Ramos (cell line): ENCODE measurements around the gene ANP32A.

Source experiments
- in situ Hi-C: fragments of 300-500 bp; cut with MboI; formaldehyde crosslinking; loops from one replicate; pipeline ENCODE4 v1.14.3; 2022; ENCODE audit warnings: low sequenced_read_pairs; ENCODE audit not compliant: unreplicated experiment

The ANP32A gene

GRCh38 chr15:68821190-68821840, 620 bp upstream of the ANP32A start:
- in situ Hi-C loops, result no loop called here

GRCh38 chr15:68819495-68820294, 1.0 kb downstream of the ANP32A start:
- in situ Hi-C loops, result no loop called here

GRCh38 chr15:68818769-68819494, 1.8 kb downstream of the ANP32A start:
- in situ Hi-C loops, result no loop called here

- in situ Hi-C loops, result no loop called here
Observed at GRCh38 chr15:68818066-68818768, 2.5 kb downstream of the ANP32A start.

- in situ Hi-C loops, result no loop called here
Observed at GRCh38 chr15:68817304-68818065, 3.2 kb downstream of the ANP32A start.

GRCh38 chr15:68816795-68817303, 3.8 kb downstream of the ANP32A start:
- in situ Hi-C loops, result no loop called here

GRCh38 chr15:68816158-68816557, 4.5 kb downstream of the ANP32A start:
- in situ Hi-C loops, result no loop called here

GRCh38 chr15:68815598-68815997, 5.1 kb downstream of the ANP32A start:
- in situ Hi-C loops, result no loop called here

GRCh38 chr15:68814596-68814995, 6.1 kb downstream of the ANP32A start:
- in situ Hi-C loops, result no loop called here

- in situ Hi-C loops, result no loop called here
Observed at GRCh38 chr15:68812597-68813431, 7.9 kb downstream of the ANP32A start.

- in situ Hi-C loops, result no loop called here
Observed at GRCh38 chr15:68812069-68812468, 8.6 kb downstream of the ANP32A start.

- in situ Hi-C loops, result no loop called here
Observed at GRCh38 chr15:68809517-68809916, 11.2 kb downstream of the ANP32A start.

- in situ Hi-C loops, result no loop called here
Observed at GRCh38 chr15:68808770-68809169, 11.9 kb downstream of the ANP32A start.

GRCh38 chr15:68808091-68808490, 12.6 kb downstream of the ANP32A start:
- in situ Hi-C loops, result no loop called here

GRCh38 chr15:68807249-68807648, 13.4 kb downstream of the ANP32A start:
- in situ Hi-C loops, result no loop called here

GRCh38 chr15:68806220-68807060, 14.3 kb downstream of the ANP32A start:
- in situ Hi-C loops, result no loop called here

GRCh38 chr15:68802373-68802772, 18.3 kb downstream of the ANP32A start:
- in situ Hi-C loops, result no loop called here

- in situ Hi-C loops, result no loop called here
Observed at GRCh38 chr15:68801572-68802148, 19.0 kb downstream of the ANP32A start.
